Esophagus muscularis mucosa (tissue), 4 donors: ENCODE measurements around the gene RIN2. TPM values are rescaled to one million over a fixed set of nuclear protein-coding genes. Genes with fewer than 3 reads are reported as not detected.
A peak's percentile ranks its signal among the peaks of the same experiment; 100 is the strongest.

Source experiments
- DNase-seq: peaks from one replicate; pipeline ENCODE4 v3.0.0-alpha.2; 2017; ENCODE audit errors: extremely low spot score
- H3K27ac ChIP-seq, 4 donors: fragments of 200-600 bp; sonication (generic); replicated peaks in 1 of 4; 1 replicate in 3 of 4; 2 replicates in 1 of 4; pipeline ENCODE4 v1.5.1; 2016 to 2019; ENCODE audit warnings: mild to moderate bottlenecking in 1 of 4
- H3K27me3 ChIP-seq, 4 donors: fragments of 200-600 bp; sonication (generic); one replicate each; pipeline versions ENCODE4 v1.5.1 to v1.6.0; 2016 to 2019
- H3K36me3 ChIP-seq, 4 donors: fragments of 200-600 bp; sonication (generic); one replicate each; pipeline ENCODE4 v1.5.1; 2016 to 2019
- H3K4me1 ChIP-seq, 4 donors: fragments of 200-600 bp; sonication (generic); one replicate each; pipeline ENCODE4 v1.5.1; 2016 to 2019
- H3K4me3 ChIP-seq, 4 donors: fragments of 200-600 bp; sonication (generic); 1 replicate in 2 of 4; 2 replicates in 2 of 4; pipeline ENCODE4 v1.5.1; 2016 to 2019; ENCODE audit warnings: mild to moderate bottlenecking in 4 of 4, moderate library complexity in 1 of 4
- H3K9me3 ChIP-seq, 4 donors: fragments of 200-600 bp; sonication (generic); 1 replicate in 3 of 4; 2 replicates in 1 of 4; pipeline ENCODE4 v1.5.1; 2016 to 2019
- CTCF ChIP-seq, 3 experiments: fragments of 200-600 bp in 2 of 3; fragments of 450-650 bp in 1 of 3; sonication (generic) in 2 of 3; IDR thresholded peaks; one replicate each; pipeline ENCODE4 v1.5.1; 2017 to 2019; ENCODE audit warnings: antibody characterized with exemption in 3 of 3, mild to moderate bottlenecking in 2 of 3, moderate library complexity in 1 of 3
- EP300 ChIP-seq: sonication (generic); formaldehyde crosslinking; IDR thresholded peaks from one replicate; pipeline ENCODE4 v1.6.1; 2017; ENCODE audit warnings: antibody characterized with exemption
- POLR2A ChIP-seq: fragments of 450-650 bp; IDR thresholded peaks from one replicate; pipeline ENCODE4 v1.6.1; 2017; ENCODE audit warnings: antibody characterized with exemption, moderate library complexity, mild to moderate bottlenecking, low read depth
- POLR2AphosphoS5 ChIP-seq, 2 donors: sonication (generic); formaldehyde crosslinking; IDR thresholded peaks; one replicate each; pipeline ENCODE4 v1.6.1; 2017; ENCODE audit warnings: antibody characterized with exemption in 2 of 2
- WGBS: methylation state at CpG from one replicate; pipeline ENCODE4 v1.1.5; 2018; 5-methylcytosine and 5-hydroxymethylcytosine counted together
- intact Hi-C: fragments of 100-400 bp; cut with DNase I; formaldehyde crosslinking; loops from one replicate; pipeline ENCODE4 v1.15.1; 2023
- total RNA-seq, 4 donors: library from RNA; depleted of rRNA; stranded (reverse); fragments of >200 nt; gene quantifications; one replicate each; pipeline versions ENCODE4 v1.1.0 to v1.2.1, GENCODE V29; 2016

The RIN2 gene
- total RNA-seq, 4 donors from 2014 or later, result 49.8 to 65.1 (median 53.0) TPM

DNA sequence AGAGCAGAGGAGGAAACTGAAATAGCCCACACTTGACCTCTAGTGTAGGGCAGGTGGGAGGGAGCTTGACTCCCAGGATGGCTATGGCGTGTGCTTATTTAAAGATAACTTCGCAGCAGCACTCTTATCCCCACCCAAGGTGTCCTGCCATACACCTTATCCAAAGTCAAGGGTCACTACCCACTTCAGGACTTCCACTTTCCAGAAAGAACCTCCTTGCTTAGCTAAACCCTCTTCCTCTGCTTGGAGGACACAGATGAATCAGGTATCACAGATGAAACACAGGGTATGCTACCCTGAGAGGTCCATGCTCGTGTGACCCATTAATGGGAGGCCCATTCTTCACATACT is 2.3 kb downstream of the RIN2 start:
- Histone ChIP-seq H3K27me3 (no peaks in the 10 kb centered on the region), H3K4me3 (no peak overlapping the region), H3K27ac (peak overlapping the region; percentile 18 to 92 (median 89)), H3K4me1 (peaks cover 43 to 51% (median 47%) of the 10 kb centered on the region in 4 donors), H3K36me3 (peaks cover 0 to 5% (median 0%) of the 10 kb centered on the region in 4 donors), H3K9me3 (no peaks in the 10 kb centered on the region)
- DNase-seq, result no peak
- WGBS, result 89% methylated on average over 3 of the region's 3 CpGs
- intact Hi-C loops, result no loop called here
- TF ChIP-seq POLR2AphosphoS5 (IDR thresholded peaks at IDR 0.05) (no peak), EP300 (no peak), POLR2A (no peak), CTCF (IDR thresholded peaks at IDR 0.05) (no peak)

DNA sequence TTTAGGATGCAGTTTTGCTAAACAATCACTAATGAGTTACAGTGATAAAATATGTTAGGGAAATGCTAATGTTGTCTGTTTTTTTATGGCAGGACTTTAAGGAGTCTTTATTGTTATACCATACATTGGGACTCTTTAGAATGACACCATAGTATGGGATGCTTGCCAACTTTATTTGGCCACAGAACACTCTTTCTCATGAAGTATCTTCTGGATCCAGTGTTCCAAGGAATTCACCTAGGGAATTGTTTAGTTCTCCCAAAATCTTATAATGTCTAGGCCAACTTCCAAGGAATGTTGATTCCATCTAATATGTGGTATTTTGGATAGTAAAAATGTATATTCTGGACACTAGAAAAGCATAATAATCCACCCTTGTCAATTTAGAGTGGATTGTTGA is 3.3 kb downstream of the RIN2 start:
- Histone ChIP-seq H3K27me3 (no peaks in the 10 kb centered on the region), H3K27ac (peak overlapping the region in 2 of 4 donors; percentile 28 to 91), H3K9me3 (no peaks in the 10 kb centered on the region), H3K4me3 (no peak overlapping the region), H3K36me3 (peaks cover 0 to 5% (median 0%) of the 10 kb centered on the region in 4 donors), H3K4me1 (peaks cover 43 to 51% (median 47%) of the 10 kb centered on the region in 4 donors)
- TF ChIP-seq CTCF (IDR thresholded peaks at IDR 0.05) (no peak), POLR2AphosphoS5 (IDR thresholded peaks at IDR 0.05) (no peak), POLR2A (no peak), EP300 (no peak)
- no peak for DNase-seq
- intact Hi-C loops, result no loop called here

GRCh38 chr20:19761841-19762240 is 3.8 kb downstream of the RIN2 start:
- Histone ChIP-seq H3K36me3 (peaks cover 0 to 5% (median 0%) of the 10 kb centered on the region in 4 donors), H3K9me3 (no peaks in the 10 kb centered on the region), H3K4me1 (peaks cover 39 to 47% (median 44%) of the 10 kb centered on the region in 4 donors), H3K27ac (peak overlapping the region in 2 of 4 donors; percentile 16 to 28), H3K4me3 (no peak overlapping the region), H3K27me3 (no peaks in the 10 kb centered on the region)
- 52% methylated on average over 2 of the region's 2 CpGs for WGBS
- no peak for DNase-seq
- intact Hi-C loops, result no loop called here
- TF ChIP-seq POLR2A, result no peak
- TF ChIP-seq CTCF (IDR thresholded peaks at IDR 0.05), result no peak
- no peak for TF ChIP-seq EP300
- no peak for TF ChIP-seq POLR2AphosphoS5 (IDR thresholded peaks at IDR 0.05)

DNA sequence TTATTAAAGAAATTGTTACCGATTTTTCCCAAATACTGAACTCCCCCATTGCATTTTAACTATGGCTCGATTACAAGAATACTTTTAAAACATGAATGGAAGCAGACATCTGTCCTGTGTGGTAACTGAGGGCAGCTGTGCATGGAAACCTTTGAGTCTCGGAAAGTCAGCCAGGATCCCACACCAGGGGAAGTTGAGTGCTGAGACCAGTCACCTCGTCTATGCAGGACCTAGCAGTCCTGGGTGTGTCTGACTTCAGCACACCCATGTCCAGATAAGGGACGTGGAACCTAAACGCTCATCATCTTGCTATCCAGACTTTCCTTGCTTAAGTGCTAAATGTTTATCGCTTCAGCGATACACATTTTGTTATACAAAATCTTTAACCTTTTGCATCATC is 6.1 kb downstream of the RIN2 start:
- Histone ChIP-seq H3K4me1 (peaks cover 30 to 38% (median 30%) of the 10 kb centered on the region in 4 donors), H3K36me3 (peaks cover 0 to 7% (median 0%) of the 10 kb centered on the region in 4 donors), H3K27ac (no peak overlapping the region), H3K27me3 (no peaks in the 10 kb centered on the region), H3K4me3 (no peak overlapping the region), H3K9me3 (no peaks in the 10 kb centered on the region)
- TF ChIP-seq CTCF (IDR thresholded peaks at IDR 0.05) (no peak), POLR2A (no peak), EP300 (no peak), POLR2AphosphoS5 (IDR thresholded peaks at IDR 0.05) (no peak)
- DNase-seq, result no peak
- intact Hi-C loops, result no loop called here
- 70% methylated on average over 8 of the region's 8 CpGs for WGBS

DNA sequence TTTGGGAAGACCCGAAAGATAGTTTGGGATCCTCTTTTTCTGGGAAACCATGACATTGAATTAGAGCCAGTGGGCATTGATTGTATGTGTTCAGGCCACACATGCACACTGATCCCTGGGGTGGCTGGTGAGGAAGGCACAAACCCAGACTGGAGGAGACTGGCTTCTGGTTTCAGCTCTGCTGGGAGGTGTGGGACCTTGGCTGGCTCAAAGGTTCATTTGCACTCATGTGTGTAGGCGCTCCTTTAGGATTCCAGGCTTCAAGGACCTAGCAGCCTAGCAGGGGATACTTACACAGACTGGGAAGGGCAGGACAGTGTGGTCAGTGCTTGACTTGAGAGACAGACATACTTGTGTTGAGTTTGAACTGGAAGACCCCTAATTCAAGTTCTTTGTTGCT is 7.2 kb downstream of the RIN2 start:
- Histone ChIP-seq H3K36me3 (peaks cover 0 to 8% (median 0%) of the 10 kb centered on the region in 4 donors), H3K4me1 (peaks cover 19 to 31% (median 20%) of the 10 kb centered on the region in 4 donors), H3K27me3 (no peaks in the 10 kb centered on the region), H3K27ac (no peak overlapping the region), H3K9me3 (no peaks in the 10 kb centered on the region), H3K4me3 (no peak overlapping the region)
- intact Hi-C loops, result no loop called here
- 100% methylated on average over 2 of the region's 2 CpGs for WGBS
- no peak for DNase-seq
- no peak for TF ChIP-seq POLR2A
- TF ChIP-seq EP300, result no peak
- TF ChIP-seq CTCF (IDR thresholded peaks at IDR 0.05), result no peak
- TF ChIP-seq POLR2AphosphoS5 (IDR thresholded peaks at IDR 0.05), result no peak
